GM19193 (cell line): ENCODE measurements around the gene HIF1A.

ENCODE experiments used
- POLR2A ChIP-seq: IDR thresholded peaks from 4 replicates; pipeline ENCODE4 v1.6.1; 2011; ENCODE audit not compliant: insufficient read depth, insufficient read length; ENCODE audit errors: extremely low read depth

The HIF1A gene

GRCh38 chr14:61694830-61695694 is at the start of gene HIF1A:
Gene HIF1A, plus strand, starts transcription at chr14:61695513. Its CDS starts 292 bp downstream, at chr14:61695805.
- TF ChIP-seq POLR2A, result peak; percentile 99

GRCh38 chr14:61646366-61647116 is 48.8 kb upstream of the HIF1A start:
- no peak for TF ChIP-seq POLR2A

GRCh38 chr14:61647704-61648103 is 47.6 kb upstream of the HIF1A start:
- no peak for TF ChIP-seq POLR2A

DNA sequence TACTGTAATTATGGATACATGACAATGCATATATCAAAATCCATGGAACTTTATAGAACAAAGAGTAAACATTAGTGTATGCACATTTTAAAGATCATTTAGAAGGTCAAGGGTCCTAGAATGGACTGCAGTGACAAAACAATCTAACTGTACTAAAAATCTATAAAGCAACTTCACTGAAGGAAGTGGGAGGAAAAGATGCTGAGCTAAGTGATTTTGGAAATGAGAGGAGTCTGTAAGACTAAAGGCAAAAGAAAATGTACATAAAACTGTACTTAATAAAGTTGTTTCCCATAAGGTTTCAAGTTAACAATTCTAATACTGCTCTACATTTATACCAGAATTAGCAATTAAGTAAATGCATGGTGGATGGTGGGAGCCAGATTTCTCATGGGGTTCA is 46.9 kb upstream of the HIF1A start:
- no peak for TF ChIP-seq POLR2A

DNA sequence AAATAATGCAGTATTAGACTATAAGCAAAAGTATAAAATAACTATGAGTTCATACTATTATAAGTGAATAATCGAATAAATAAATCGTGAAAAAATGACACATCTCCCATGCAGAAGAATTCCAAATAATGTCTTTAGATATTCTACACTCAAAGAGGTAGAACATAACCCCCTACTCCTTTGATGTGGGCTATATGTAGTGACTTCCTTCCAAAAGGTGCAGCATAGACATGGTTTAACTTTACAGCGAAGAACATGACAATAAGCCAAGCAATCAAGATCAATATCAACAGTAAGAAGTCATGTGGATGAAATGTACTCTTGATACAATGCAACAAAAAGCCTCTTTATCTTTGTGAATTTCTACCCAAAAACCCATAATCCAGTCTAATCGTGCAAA is 46.0 kb upstream of the HIF1A start:
- TF ChIP-seq POLR2A, result no peak

- TF ChIP-seq POLR2A, result no peak
These were observed 44.0 kb upstream of the HIF1A start for GRCh38 chr14:61651355-61651754.

GRCh38 chr14:61652526-61653262 is 42.6 kb upstream of the HIF1A start:
- TF ChIP-seq POLR2A, result no peak

GRCh38 chr14:61653507-61653906 is 41.8 kb upstream of the HIF1A start:
- TF ChIP-seq POLR2A, result no peak

DNA sequence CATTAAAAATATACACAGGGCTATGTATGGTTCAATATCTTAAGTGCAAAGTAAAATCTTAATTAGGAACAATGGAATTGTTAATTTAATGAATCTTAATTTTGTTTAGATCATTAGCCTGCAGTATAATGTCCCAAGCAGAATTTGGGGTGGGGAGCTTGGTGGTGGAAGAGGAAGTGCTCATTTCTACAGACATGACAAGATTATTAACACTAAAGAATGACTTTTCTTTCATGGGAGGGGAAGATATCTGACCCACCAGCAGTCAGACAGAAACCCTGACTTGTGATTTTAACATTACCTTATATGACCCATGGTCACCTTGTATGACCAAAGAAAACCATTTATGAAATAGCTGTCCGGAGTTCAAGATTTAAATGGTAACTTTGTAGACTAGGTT is 41.3 kb upstream of the HIF1A start:
- TF ChIP-seq POLR2A, result no peak

- no peak for TF ChIP-seq POLR2A
These were observed 39.5 kb upstream of the HIF1A start for GRCh38 chr14:61655777-61656176.

DNA sequence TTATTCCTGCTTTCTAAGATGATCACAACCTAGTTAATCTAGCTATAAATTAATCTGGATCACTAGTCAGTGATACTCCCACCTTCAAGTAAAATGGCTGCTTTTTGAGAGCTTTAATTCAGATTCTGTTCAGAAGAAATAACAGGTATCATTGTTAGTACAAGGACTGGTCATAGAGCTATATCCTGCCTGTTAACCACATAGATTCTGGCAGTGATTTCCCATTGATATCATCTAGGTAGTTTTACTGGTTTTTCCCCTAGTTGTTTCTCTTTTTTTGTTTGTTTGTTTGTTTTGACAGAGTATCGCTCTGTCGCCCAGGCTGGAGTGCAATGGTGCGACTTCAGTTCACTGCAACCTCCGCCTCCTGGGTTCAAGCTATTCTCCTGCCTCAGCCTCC is 39.0 kb upstream of the HIF1A start:
- no peak for TF ChIP-seq POLR2A

DNA sequence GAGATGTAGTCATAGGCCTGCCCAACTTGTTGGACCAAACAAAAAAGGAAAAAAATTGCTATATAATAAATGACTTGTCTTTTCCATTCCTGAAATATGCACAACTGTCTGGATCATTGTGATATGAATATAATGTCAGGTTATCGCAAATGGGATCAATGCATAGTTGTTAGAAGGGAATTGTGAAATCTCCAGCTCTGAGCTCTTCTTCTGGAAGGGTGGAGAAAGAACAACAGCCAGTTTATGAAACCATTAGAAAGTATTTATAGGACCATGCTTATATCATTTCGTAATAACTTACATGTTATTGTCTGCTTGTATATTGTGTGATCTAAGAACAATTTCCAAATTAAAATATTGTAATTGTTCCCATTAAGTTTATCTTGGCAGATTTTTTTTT is 35.7 kb upstream of the HIF1A start:
- no peak for TF ChIP-seq POLR2A

DNA sequence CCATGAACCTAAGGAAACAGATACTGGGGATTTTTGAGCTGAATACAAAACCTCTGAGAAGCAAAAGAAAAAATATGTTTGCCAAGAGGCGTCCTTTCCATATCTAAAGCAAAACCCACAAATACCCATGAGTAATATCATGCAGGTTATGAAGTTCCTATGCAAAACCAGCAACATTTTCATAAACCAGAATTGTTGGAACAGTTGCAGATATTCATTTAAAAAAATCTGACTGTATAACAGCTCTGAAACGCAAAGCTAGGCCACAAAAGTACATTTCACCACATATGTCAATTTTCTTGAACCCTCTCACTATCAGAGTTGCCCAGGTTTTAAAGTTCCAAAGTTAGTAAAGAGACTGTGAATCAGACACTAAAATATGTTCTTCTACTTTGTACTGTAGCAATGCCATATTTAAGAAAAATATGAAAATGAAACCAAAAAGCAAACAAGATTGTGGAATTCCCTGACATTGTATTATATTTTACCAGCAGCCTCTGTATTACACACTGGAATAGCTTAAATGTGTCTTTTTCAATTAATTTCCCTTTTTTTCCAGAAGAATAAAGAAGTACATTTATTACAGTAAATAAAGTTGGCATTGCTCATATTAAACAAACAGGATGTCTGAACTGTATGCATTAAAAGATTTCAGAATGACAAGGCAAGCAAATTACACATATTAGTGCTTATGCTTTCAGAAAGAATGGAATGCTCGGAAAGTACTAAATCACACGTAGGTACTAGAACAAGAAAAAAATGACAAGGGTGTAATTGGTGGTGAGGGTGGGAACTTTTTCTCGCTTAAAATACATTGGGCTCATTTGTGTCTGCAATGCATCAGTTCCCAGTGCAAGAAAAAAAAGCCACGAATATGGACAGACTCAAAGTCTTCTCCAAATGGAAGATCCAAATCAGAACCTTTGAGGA is 33.6 kb upstream of the HIF1A start:
- TF ChIP-seq POLR2A, result no peak
